Ectodermal cell (in vitro differentiated cells): ENCODE results near the gene RAB6B.

Source experiments
- H3K27ac ChIP-seq: 2 replicates; pipeline ENCODE4 v1.7.0; 2013; ENCODE audit warnings: mild to moderate bottlenecking, low read depth, low read length; ENCODE audit not compliant: insufficient read depth, poor library complexity, severe bottlenecking
- H3K27me3 ChIP-seq: 2 replicates; pipeline ENCODE4 v1.7.0; 2013; ENCODE audit warnings: mild to moderate bottlenecking, low read length; ENCODE audit not compliant: insufficient read depth, control insufficient read depth, poor library complexity, severe bottlenecking
- H3K36me3 ChIP-seq: one replicate; pipeline ENCODE4 v1.7.0; 2013; ENCODE audit warnings: low read length; ENCODE audit not compliant: control insufficient read depth, insufficient read depth
- H3K4me1 ChIP-seq: one replicate; pipeline ENCODE4 v1.7.0; 2013; ENCODE audit warnings: low read length; ENCODE audit not compliant: control insufficient read depth, insufficient read depth
- H3K4me3 ChIP-seq: 2 replicates; pipeline ENCODE4 v1.7.0; 2013; ENCODE audit warnings: low read depth, low read length, control low read depth; ENCODE audit not compliant: insufficient read depth
- H3K9me3 ChIP-seq: 2 replicates; pipeline ENCODE4 v1.7.0; 2013; ENCODE audit warnings: mild to moderate bottlenecking, low read length, moderate library complexity; ENCODE audit not compliant: control insufficient read depth
- WGBS, 2 experiments: methylation state at CpG; one replicate each; pipeline ENCODE4 v1.1.7; 2013; ENCODE audit warnings: missing lambda C conversion rate in 2 of 2; 5-methylcytosine and 5-hydroxymethylcytosine counted together

RAB6B gene

GRCh38 chr3:133937756-133938601, 42.3 kb upstream of the RAB6B start:
- Histone ChIP-seq H3K9me3 (no peaks in the 10 kb centered on the region), H3K27ac (no peak overlapping the region), H3K4me3 (no peak overlapping the region), H3K4me1 (no peaks in the 10 kb centered on the region), H3K36me3 (no peaks in the 10 kb centered on the region), H3K27me3 (no peaks in the 10 kb centered on the region)
- WGBS, 2 experiments: 90 to 93% methylated on average over 10 of the region's 10 CpGs

GRCh38 chr3:133937061-133937686, 41.5 kb upstream of the RAB6B start:
- 90 to 94% methylated on average over 8 of the region's 8 CpGs for WGBS, 2 experiments
- Histone ChIP-seq H3K36me3 (no peaks in the 10 kb centered on the region), H3K27ac (no peak overlapping the region), H3K4me1 (no peaks in the 10 kb centered on the region), H3K27me3 (no peaks in the 10 kb centered on the region), H3K9me3 (no peaks in the 10 kb centered on the region), H3K4me3 (no peak overlapping the region)

- WGBS, 2 experiments: 92 to 94% methylated on average over 13 of the region's 13 CpGs
- Histone ChIP-seq H3K27ac (no peak overlapping the region), H3K36me3 (no peaks in the 10 kb centered on the region), H3K27me3 (no peaks in the 10 kb centered on the region), H3K9me3 (no peaks in the 10 kb centered on the region), H3K4me3 (no peak overlapping the region), H3K4me1 (no peaks in the 10 kb centered on the region)
These were observed 40.4 kb upstream of the RAB6B start for GRCh38 chr3:133935843-133936769.

GRCh38 chr3:133934996-133935842, 39.5 kb upstream of the RAB6B start:
- H3K27me3 ChIP-seq: no peaks in the 10 kb centered on the region
- no peaks in the 10 kb centered on the region for H3K4me1 ChIP-seq
- 90% methylated on average over 11 of the region's 11 CpGs for WGBS, 2 experiments
- no peak overlapping the region for H3K4me3 ChIP-seq
- no peaks in the 10 kb centered on the region for H3K9me3 ChIP-seq
- H3K36me3 ChIP-seq: no peaks in the 10 kb centered on the region
- no peak overlapping the region for H3K27ac ChIP-seq

- WGBS, 2 experiments: 93 to 94% methylated on average over 10 of the region's 10 CpGs
- no peaks in the 10 kb centered on the region for H3K36me3 ChIP-seq
- no peak overlapping the region for H3K4me3 ChIP-seq
- no peaks in the 10 kb centered on the region for H3K4me1 ChIP-seq
- H3K9me3 ChIP-seq: no peaks in the 10 kb centered on the region
- H3K27ac ChIP-seq: no peak overlapping the region
- no peaks in the 10 kb centered on the region for H3K27me3 ChIP-seq
These were observed 38.6 kb upstream of the RAB6B start for GRCh38 chr3:133934073-133934970.

GRCh38 chr3:133933097-133934024, 37.7 kb upstream of the RAB6B start:
- no peaks in the 10 kb centered on the region for H3K4me1 ChIP-seq
- no peaks in the 10 kb centered on the region for H3K36me3 ChIP-seq
- no peak overlapping the region for H3K4me3 ChIP-seq
- H3K27ac ChIP-seq: no peak overlapping the region
- peaks cover 6% of the 10 kb centered on the region for H3K27me3 ChIP-seq
- 91 to 92% methylated on average over 9 of the region's 9 CpGs for WGBS, 2 experiments
- no peaks in the 10 kb centered on the region for H3K9me3 ChIP-seq

GRCh38 chr3:133932009-133932408, 36.3 kb upstream of the RAB6B start:
- Histone ChIP-seq H3K4me3 (no peak overlapping the region), H3K27me3 (peaks cover 17% of the 10 kb centered on the region), H3K36me3 (no peaks in the 10 kb centered on the region), H3K9me3 (no peaks in the 10 kb centered on the region), H3K27ac (no peak overlapping the region), H3K4me1 (peaks cover 1% of the 10 kb centered on the region)
- 89 to 90% methylated on average over 6 of the region's 6 CpGs for WGBS, 2 experiments

GRCh38 chr3:133931084-133931483, 35.4 kb upstream of the RAB6B start:
- 95 to 96% methylated on average over 8 of the region's 8 CpGs for WGBS, 2 experiments

More at GRCh38 chr3:133931084-133931483, 35.4 kb upstream of the RAB6B start:
- Histone ChIP-seq H3K36me3 (no peaks in the 10 kb centered on the region), H3K27ac (no peak overlapping the region), H3K9me3 (no peaks in the 10 kb centered on the region), H3K27me3 (peaks cover 23% of the 10 kb centered on the region), H3K4me1 (peaks cover 5% of the 10 kb centered on the region), H3K4me3 (no peak overlapping the region)
